ENCODE results near the gene CIRBP.
A peak's percentile ranks its signal among the peaks of the same experiment; 100 is the strongest.

CIRBP gene

GRCh38 chr19:1290703-1291651 is 21.8 kb downstream of the CIRBP start:
- no peak overlapping the region for H3K9ac ChIP-seq (ENCODE audit: insufficient read length, low read depth)
- no peak for DNase-seq (ENCODE audit: low read depth, low spot score)
- H3K36me3 ChIP-seq (ENCODE audit: insufficient read depth, insufficient read length, low read length), result peaks cover 8% of the 10 kb centered on the region
- no peaks in the 10 kb centered on the region for H3K9me3 ChIP-seq (ENCODE audit: insufficient read depth, low read length)
- no peaks in the 10 kb centered on the region for H3K27me3 ChIP-seq (ENCODE audit: insufficient read depth, insufficient read length)
- TF ChIP-seq YY1 (IDR thresholded peaks at IDR 0.05; ENCODE audit: insufficient read depth, insufficient read length) (no peak), SUZ12 (IDR thresholded peaks at IDR 0.05; ENCODE audit: extremely low read depth, insufficient read depth, insufficient read length) (no peak), ZNF274 (IDR thresholded peaks at IDR 0.05; ENCODE audit: low read depth, low read length) (no peak)
- H3K4me3 ChIP-seq (ENCODE audit: insufficient read length, low read depth), result no peak overlapping the region
- peaks cover 30% of the 10 kb centered on the region for H3K4me1 ChIP-seq (ENCODE audit: insufficient read depth, insufficient read length)

- no peak overlapping the region for H3K9ac ChIP-seq (ENCODE audit: insufficient read length, low read depth)
- H3K27me3 ChIP-seq (ENCODE audit: insufficient read depth, insufficient read length), result no peaks in the 10 kb centered on the region
- DNase-seq (ENCODE audit: low read depth, low spot score), result no peak
- no peak overlapping the region for H3K4me3 ChIP-seq (ENCODE audit: insufficient read length, low read depth)
- H3K4me1 ChIP-seq (ENCODE audit: insufficient read depth, insufficient read length), result peaks cover 28% of the 10 kb centered on the region
- no peaks in the 10 kb centered on the region for H3K9me3 ChIP-seq (ENCODE audit: insufficient read depth, low read length)
- H3K36me3 ChIP-seq (ENCODE audit: insufficient read depth, insufficient read length, low read length), result peaks cover 13% of the 10 kb centered on the region
- no peak for TF ChIP-seq SUZ12 (IDR thresholded peaks at IDR 0.05; ENCODE audit: extremely low read depth, insufficient read depth, insufficient read length)
- no peak for TF ChIP-seq YY1 (IDR thresholded peaks at IDR 0.05; ENCODE audit: insufficient read depth, insufficient read length)
- no peak for TF ChIP-seq ZNF274 (IDR thresholded peaks at IDR 0.05; ENCODE audit: low read depth, low read length)
Measured at GRCh38 chr19:1291761-1292418, 22.8 kb downstream of the CIRBP start.

- Histone ChIP-seq H3K36me3 (ENCODE audit: insufficient read depth, insufficient read length, low read length) (peaks cover 18% of the 10 kb centered on the region), H3K9ac (ENCODE audit: insufficient read length, low read depth) (peak overlapping the region; percentile 5), H3K9me3 (ENCODE audit: insufficient read depth, low read length) (no peaks in the 10 kb centered on the region), H3K4me1 (ENCODE audit: insufficient read depth, insufficient read length) (peaks cover 28% of the 10 kb centered on the region), H3K27me3 (ENCODE audit: insufficient read depth, insufficient read length) (no peaks in the 10 kb centered on the region), H3K4me3 (ENCODE audit: insufficient read length, low read depth) (no peak overlapping the region)
- TF ChIP-seq YY1 (IDR thresholded peaks at IDR 0.05; ENCODE audit: insufficient read depth, insufficient read length) (no peak), ZNF274 (IDR thresholded peaks at IDR 0.05; ENCODE audit: low read depth, low read length) (no peak), SUZ12 (IDR thresholded peaks at IDR 0.05; ENCODE audit: extremely low read depth, insufficient read depth, insufficient read length) (no peak)
- DNase-seq (ENCODE audit: low read depth, low spot score), result no peak
Measured at GRCh38 chr19:1292419-1293151, 23.5 kb downstream of the CIRBP start.

GRCh38 chr19:1293782-1294604 is 24.9 kb downstream of the CIRBP start:
- H3K9me3 ChIP-seq (ENCODE audit: insufficient read depth, low read length), result no peaks in the 10 kb centered on the region
- no peak for TF ChIP-seq ZNF274 (IDR thresholded peaks at IDR 0.05; ENCODE audit: low read depth, low read length)
- TF ChIP-seq SUZ12 (IDR thresholded peaks at IDR 0.05; ENCODE audit: extremely low read depth, insufficient read depth, insufficient read length), result no peak
- TF ChIP-seq YY1 (IDR thresholded peaks at IDR 0.05; ENCODE audit: insufficient read depth, insufficient read length), result no peak
- H3K4me3 ChIP-seq (ENCODE audit: insufficient read length, low read depth), result no peak overlapping the region
- no peaks in the 10 kb centered on the region for H3K27me3 ChIP-seq (ENCODE audit: insufficient read depth, insufficient read length)
- H3K9ac ChIP-seq (ENCODE audit: insufficient read length, low read depth), result no peak overlapping the region
- peaks cover 28% of the 10 kb centered on the region for H3K4me1 ChIP-seq (ENCODE audit: insufficient read depth, insufficient read length)
- peaks cover 25% of the 10 kb centered on the region for H3K36me3 ChIP-seq (ENCODE audit: insufficient read depth, insufficient read length, low read length)
- DNase-seq (ENCODE audit: low read depth, low spot score), result no peak

- Histone ChIP-seq H3K4me3 (ENCODE audit: insufficient read length, low read depth) (no peak overlapping the region), H3K4me1 (ENCODE audit: insufficient read depth, insufficient read length) (peaks cover 24% of the 10 kb centered on the region), H3K36me3 (ENCODE audit: insufficient read depth, insufficient read length, low read length) (peaks cover 27% of the 10 kb centered on the region), H3K9me3 (ENCODE audit: insufficient read depth, low read length) (no peaks in the 10 kb centered on the region), H3K9ac (ENCODE audit: insufficient read length, low read depth) (no peak overlapping the region), H3K27me3 (ENCODE audit: insufficient read depth, insufficient read length) (no peaks in the 10 kb centered on the region)
- TF ChIP-seq ZNF274 (IDR thresholded peaks at IDR 0.05; ENCODE audit: low read depth, low read length) (no peak), YY1 (IDR thresholded peaks at IDR 0.05; ENCODE audit: insufficient read depth, insufficient read length) (no peak), SUZ12 (IDR thresholded peaks at IDR 0.05; ENCODE audit: extremely low read depth, insufficient read depth, insufficient read length) (no peak)
- no peak for DNase-seq (ENCODE audit: low read depth, low spot score)
Measured at GRCh38 chr19:1294688-1295087, 25.6 kb downstream of the CIRBP start.

- Histone ChIP-seq H3K9me3 (ENCODE audit: insufficient read depth, low read length) (no peaks in the 10 kb centered on the region), H3K27me3 (ENCODE audit: insufficient read depth, insufficient read length) (no peaks in the 10 kb centered on the region), H3K4me1 (ENCODE audit: insufficient read depth, insufficient read length) (peaks cover 19% of the 10 kb centered on the region), H3K36me3 (ENCODE audit: insufficient read depth, insufficient read length, low read length) (peaks cover 29% of the 10 kb centered on the region), H3K9ac (ENCODE audit: insufficient read length, low read depth) (no peak overlapping the region), H3K4me3 (ENCODE audit: insufficient read length, low read depth) (no peak overlapping the region)
- DNase-seq (ENCODE audit: low read depth, low spot score), result no peak
- TF ChIP-seq YY1 (IDR thresholded peaks at IDR 0.05; ENCODE audit: insufficient read depth, insufficient read length), result no peak
- no peak for TF ChIP-seq SUZ12 (IDR thresholded peaks at IDR 0.05; ENCODE audit: extremely low read depth, insufficient read depth, insufficient read length)
- TF ChIP-seq ZNF274 (IDR thresholded peaks at IDR 0.05; ENCODE audit: low read depth, low read length), result no peak
Measured at GRCh38 chr19:1295169-1296012, 26.3 kb downstream of the CIRBP start.
